Tibial artery (tissue), 4 donors: ENCODE data around the gene ZSCAN29.

Experiments
- DNase-seq, 2 donors: peaks; one replicate each; pipeline ENCODE4 v3.0.0-alpha.2; 2019
- H3K27ac ChIP-seq, 2 donors: fragments of 200-600 bp; sonication (generic) in 1 of 2; 1 replicate in 1 of 2; 2 replicates in 1 of 2; pipeline ENCODE4 v1.5.1; 2018 to 2019; ENCODE audit warnings: mild to moderate bottlenecking in 1 of 2
- H3K27me3 ChIP-seq, 2 donors: fragments of 200-600 bp; sonication (generic) in 1 of 2; one replicate each; pipeline versions ENCODE4 v1.5.1 to v1.6.0; 2016 to 2019
- H3K36me3 ChIP-seq, 3 donors: fragments of 200-600 bp; sonication (generic) in 2 of 3; one replicate each; pipeline ENCODE4 v1.5.1; 2016 to 2019; ENCODE audit warnings: mild to moderate bottlenecking in 2 of 3
- H3K4me1 ChIP-seq, 4 donors: fragments of 200-600 bp; sonication (generic) in 2 of 4; 1 replicate in 3 of 4; 2 replicates in 1 of 4; pipeline ENCODE4 v1.5.1; 2016 to 2019
- H3K4me3 ChIP-seq, 2 donors: fragments of 200-600 bp; sonication (generic) in 1 of 2; 1 replicate in 1 of 2; 2 replicates in 1 of 2; pipeline ENCODE4 v1.5.1; 2018 to 2019; ENCODE audit warnings: mild to moderate bottlenecking in 2 of 2
- H3K9me3 ChIP-seq, 3 donors: fragments of 200-600 bp; sonication (generic) in 1 of 3; one replicate each; pipeline ENCODE4 v1.5.1; 2016 to 2019
- CTCF ChIP-seq, 2 experiments: fragments of 200-600 bp in 1 of 2; fragments of 450-650 bp in 1 of 2; IDR thresholded peaks; one replicate each; pipeline ENCODE4 v1.5.1; 2017 to 2019; ENCODE audit warnings: antibody characterized with exemption in 2 of 2, mild to moderate bottlenecking in 1 of 2, moderate library complexity in 1 of 2
- intact Hi-C: fragments of 100-400 bp; cut with DNase I; formaldehyde crosslinking; loops from one replicate; pipeline ENCODE4 v1.15.0; 2023; ENCODE audit warnings: low total_unique reads

The ZSCAN29 gene

DNA sequence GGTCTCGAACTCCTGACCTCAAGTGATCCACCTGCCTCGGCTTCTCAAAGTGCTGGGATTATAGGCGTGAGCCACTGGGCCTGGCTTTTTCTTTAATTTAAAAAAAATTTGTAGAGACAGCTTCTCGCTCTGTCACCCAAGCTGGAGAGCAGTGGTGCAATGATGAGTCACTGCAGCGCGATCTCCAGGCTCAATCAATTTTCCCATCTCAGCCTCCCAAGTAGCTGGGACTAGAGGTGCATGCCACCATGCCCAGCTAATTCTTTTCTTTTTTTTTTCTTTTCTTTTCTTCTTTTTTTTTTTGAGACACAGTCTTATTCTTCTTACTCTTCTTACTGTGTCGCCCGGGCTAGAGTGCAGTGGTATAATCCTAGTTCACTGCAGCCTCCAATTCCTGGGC is 19.9 kb upstream of the ZSCAN29 start:
- H3K9me3 ChIP-seq: no peaks in the 10 kb centered on the region
- H3K36me3 ChIP-seq: peaks cover 27 to 70% (median 34%) of the 10 kb centered on the region in 3 donors
- no peaks in the 10 kb centered on the region for H3K4me1 ChIP-seq
- H3K4me3 ChIP-seq: no peak overlapping the region
- intact Hi-C loops: no loop called here
- no peaks in the 10 kb centered on the region for H3K27me3 ChIP-seq
- TF ChIP-seq CTCF (IDR thresholded peaks at IDR 0.05): no peak
- DNase-seq: no peak
- no peak overlapping the region for H3K27ac ChIP-seq

- no peak for TF ChIP-seq CTCF (IDR thresholded peaks at IDR 0.05)
- no peak for DNase-seq
- Histone ChIP-seq H3K36me3 (peaks cover 42 to 88% (median 63%) of the 10 kb centered on the region in 3 donors), H3K27ac (no peak overlapping the region), H3K4me3 (no peak overlapping the region), H3K9me3 (no peaks in the 10 kb centered on the region), H3K4me1 (no peaks in the 10 kb centered on the region), H3K27me3 (no peaks in the 10 kb centered on the region)
- intact Hi-C loops: no loop called here
Observed at GRCh38 chr15:43383070-43383469, 12.2 kb upstream of the ZSCAN29 start.

- no peaks in the 10 kb centered on the region for H3K4me1 ChIP-seq
- no peaks in the 10 kb centered on the region for H3K27me3 ChIP-seq
- no peaks in the 10 kb centered on the region for H3K9me3 ChIP-seq
- TF ChIP-seq CTCF (IDR thresholded peaks at IDR 0.05): no peak
- intact Hi-C loops: no loop called here
- DNase-seq: no peak
- peaks cover 36 to 87% (median 56%) of the 10 kb centered on the region in 3 donors for H3K36me3 ChIP-seq
- no peak overlapping the region for H3K27ac ChIP-seq
- H3K4me3 ChIP-seq: no peak overlapping the region
Observed at GRCh38 chr15:43382310-43382709, 11.5 kb upstream of the ZSCAN29 start.

DNA sequence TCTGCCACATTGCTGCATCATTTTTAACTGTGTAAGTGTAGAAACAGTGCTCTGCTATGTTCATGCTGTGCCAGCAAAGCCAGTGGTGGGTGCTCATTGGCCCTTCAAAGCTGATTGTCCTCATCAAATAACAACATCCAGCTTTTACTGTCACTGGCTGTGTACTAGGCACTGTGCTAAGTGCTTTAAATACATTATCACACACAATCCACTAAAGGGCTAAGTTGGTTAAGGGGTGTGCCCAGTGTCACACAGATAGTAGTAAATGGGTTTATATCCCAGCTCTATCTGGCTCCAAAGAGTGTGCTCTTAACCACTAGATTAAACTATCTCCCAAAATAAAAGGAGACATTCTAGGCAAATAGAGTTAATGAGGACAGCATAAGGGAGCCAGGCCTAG is 7.8 kb upstream of the ZSCAN29 start:
- no peak for TF ChIP-seq CTCF (IDR thresholded peaks at IDR 0.05)
- peaks cover 16 to 61% (median 33%) of the 10 kb centered on the region in 3 donors for H3K36me3 ChIP-seq
- H3K4me1 ChIP-seq: no peaks in the 10 kb centered on the region
- H3K4me3 ChIP-seq: no peak overlapping the region
- DNase-seq: no peak
- no peaks in the 10 kb centered on the region for H3K9me3 ChIP-seq
- H3K27ac ChIP-seq: no peak overlapping the region
- no peaks in the 10 kb centered on the region for H3K27me3 ChIP-seq
- intact Hi-C loops: no loop called here

GRCh38 chr15:43376017-43376705 is 5.3 kb upstream of the ZSCAN29 start:
- Histone ChIP-seq H3K4me3 (no peak overlapping the region), H3K36me3 (peaks cover 11 to 36% (median 20%) of the 10 kb centered on the region in 3 donors), H3K27me3 (no peaks in the 10 kb centered on the region), H3K4me1 (peaks cover 0 to 17% (median 11%) of the 10 kb centered on the region in 4 donors), H3K27ac (no peak overlapping the region), H3K9me3 (no peaks in the 10 kb centered on the region)
- intact Hi-C loops: no loop called here
- no peak for DNase-seq
- peak; percentile 30 to 53 for TF ChIP-seq CTCF (IDR thresholded peaks at IDR 0.05)
